Nephron (organoid): ENCODE data around the gene MLXIPL.

ENCODE experiments used
- H3K27ac Mint-ChIP-seq, 3 experiments: 2 replicates each; pipeline ENCODE4 v1.8.0; 2020; ENCODE audit warnings: mixed read lengths in 3 of 3, mild to moderate bottlenecking in 2 of 3, moderate library complexity in 1 of 3
- H3K27me3 Mint-ChIP-seq: 2 replicates; pipeline ENCODE4 v1.8.0; 2021; ENCODE audit warnings: low read depth, mild to moderate bottlenecking, moderate library complexity, mixed read lengths
- H3K36me3 Mint-ChIP-seq: 2 replicates; pipeline ENCODE4 v1.8.0; 2020; ENCODE audit warnings: low read depth, mixed read lengths
- H3K4me1 Mint-ChIP-seq: 2 replicates; pipeline ENCODE4 v1.8.0; 2020; ENCODE audit warnings: mixed read lengths
- H3K4me3 Mint-ChIP-seq, 3 experiments: 2 replicates each; pipeline ENCODE4 v1.8.0; 2020; ENCODE audit warnings: mild to moderate bottlenecking in 3 of 3, mixed read lengths in 3 of 3, moderate library complexity in 2 of 3
- H3K9me3 Mint-ChIP-seq: 2 replicates; pipeline ENCODE4 v1.8.0; 2020; ENCODE audit warnings: mixed read lengths
- TF ChIP-seq, protein P1 (sequence below), 3 experiments: fragments of 200-600 bp; sonication (generic); IDR thresholded peaks; one replicate each; pipeline ENCODE4 v1.5.0; 2021; ENCODE audit warnings: antibody characterized with exemption in 3 of 3; ENCODE audit not compliant: unreplicated experiment in 3 of 3

MLXIPL gene

DNA sequence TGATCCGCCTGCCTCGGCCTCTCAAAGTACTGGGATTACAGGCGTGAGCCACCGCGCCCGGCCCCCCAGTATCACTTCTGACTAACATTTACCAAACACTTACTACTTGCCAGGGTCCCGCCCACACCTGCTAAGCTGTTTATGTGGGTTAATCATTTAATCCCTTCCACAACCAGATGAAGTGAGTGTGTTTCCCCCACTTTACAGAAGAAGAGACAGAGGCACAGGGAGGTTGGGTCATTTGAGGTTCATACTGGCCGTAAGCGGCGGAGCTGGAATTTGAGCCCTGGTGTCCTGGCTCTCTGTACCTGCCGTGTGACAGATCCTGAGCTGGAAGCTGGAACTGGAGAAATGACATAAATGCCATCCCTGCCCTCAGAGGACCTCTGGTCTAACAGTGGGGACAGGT, 28.2 kb upstream of the MLXIPL start:
- Mint-ChIP-seq H3K4me3 (no peak overlapping the region), H3K27me3 (peaks cover 59% of the 10 kb centered on the region)

GRCh38 chr7:73650524-73650923, 26.2 kb upstream of the MLXIPL start:
- Mint-ChIP-seq H3K27ac (no peak overlapping the region), H3K9me3 (peaks cover 4% of the 10 kb centered on the region), H3K4me1 (no peaks in the 10 kb centered on the region), H3K4me3 (no peak overlapping the region), H3K36me3 (no peaks in the 10 kb centered on the region), H3K27me3 (peaks cover 79% of the 10 kb centered on the region)
- TF ChIP-seq, protein P1, sequence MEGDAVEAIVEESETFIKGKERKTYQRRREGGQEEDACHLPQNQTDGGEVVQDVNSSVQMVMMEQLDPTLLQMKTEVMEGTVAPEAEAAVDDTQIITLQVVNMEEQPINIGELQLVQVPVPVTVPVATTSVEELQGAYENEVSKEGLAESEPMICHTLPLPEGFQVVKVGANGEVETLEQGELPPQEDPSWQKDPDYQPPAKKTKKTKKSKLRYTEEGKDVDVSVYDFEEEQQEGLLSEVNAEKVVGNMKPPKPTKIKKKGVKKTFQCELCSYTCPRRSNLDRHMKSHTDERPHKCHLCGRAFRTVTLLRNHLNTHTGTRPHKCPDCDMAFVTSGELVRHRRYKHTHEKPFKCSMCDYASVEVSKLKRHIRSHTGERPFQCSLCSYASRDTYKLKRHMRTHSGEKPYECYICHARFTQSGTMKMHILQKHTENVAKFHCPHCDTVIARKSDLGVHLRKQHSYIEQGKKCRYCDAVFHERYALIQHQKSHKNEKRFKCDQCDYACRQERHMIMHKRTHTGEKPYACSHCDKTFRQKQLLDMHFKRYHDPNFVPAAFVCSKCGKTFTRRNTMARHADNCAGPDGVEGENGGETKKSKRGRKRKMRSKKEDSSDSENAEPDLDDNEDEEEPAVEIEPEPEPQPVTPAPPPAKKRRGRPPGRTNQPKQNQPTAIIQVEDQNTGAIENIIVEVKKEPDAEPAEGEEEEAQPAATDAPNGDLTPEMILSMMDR (IDR thresholded peaks at IDR 0.05; ENCODE audit: unreplicated experiment in 3 of 3) = no peak

More for the DNA sequence above, 28.2 kb upstream of the MLXIPL start:
- TF ChIP-seq, protein P1 (IDR thresholded peaks at IDR 0.05; ENCODE audit: unreplicated experiment in 3 of 3) = no peak
- Mint-ChIP-seq H3K9me3 (peaks cover 5% of the 10 kb centered on the region), H3K27ac (no peak overlapping the region), H3K36me3 (no peaks in the 10 kb centered on the region), H3K4me1 (no peaks in the 10 kb centered on the region)

- Mint-ChIP-seq H3K27ac (no peak overlapping the region), H3K36me3 (no peaks in the 10 kb centered on the region), H3K4me3 (peak overlapping the region; percentile 4 to 28 (median 26)), H3K9me3 (no peaks in the 10 kb centered on the region), H3K27me3 (peaks cover 83% of the 10 kb centered on the region), H3K4me1 (no peaks in the 10 kb centered on the region)
- TF ChIP-seq, protein P1 (IDR thresholded peaks at IDR 0.05; ENCODE audit: unreplicated experiment in 3 of 3) = no peak
Observed at GRCh38 chr7:73649576-73649975, 25.3 kb upstream of the MLXIPL start.

DNA sequence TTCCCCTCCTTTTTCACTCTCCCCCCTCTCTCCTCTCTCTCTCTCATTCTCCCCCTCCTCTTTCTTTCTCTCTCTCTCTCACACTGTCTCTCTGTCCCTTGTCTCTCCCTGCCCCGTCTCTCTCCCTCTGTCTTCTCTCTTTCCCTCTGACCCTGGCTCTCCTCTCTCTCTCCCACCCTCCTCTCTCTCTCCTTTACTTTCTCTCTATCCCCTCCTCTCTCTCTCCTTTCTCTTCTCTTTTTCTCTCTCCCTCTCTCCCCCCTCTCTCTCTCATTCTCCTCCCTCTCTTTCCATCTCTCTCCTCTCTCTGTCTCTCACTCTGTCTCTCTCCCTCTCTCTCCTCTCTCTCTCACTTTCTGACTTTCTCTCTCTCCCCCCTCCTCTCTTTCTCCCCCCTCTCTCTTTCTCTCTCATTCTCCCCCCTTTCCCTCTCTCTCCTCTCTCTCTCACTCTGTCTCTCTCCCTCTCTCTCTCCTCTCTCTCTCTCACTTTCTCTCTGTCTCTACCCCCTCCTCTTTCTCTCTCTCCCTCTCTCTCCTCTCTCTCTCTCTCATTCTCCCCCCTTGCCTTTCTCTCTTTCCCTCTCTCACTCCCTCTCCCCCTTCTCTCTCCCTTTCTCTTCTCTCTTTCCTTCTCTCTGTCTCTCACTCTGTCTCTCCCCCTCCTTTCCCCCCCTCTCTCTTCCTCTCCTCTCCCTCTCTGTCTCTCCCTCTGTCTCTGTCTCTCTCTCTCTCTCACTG, 24.4 kb upstream of the MLXIPL start:
- H3K4me3 Mint-ChIP-seq = peak overlapping the region; percentile 39 to 74 (median 73)
- H3K36me3 Mint-ChIP-seq = no peaks in the 10 kb centered on the region
- TF ChIP-seq, protein P1 (IDR thresholded peaks at IDR 0.05; ENCODE audit: unreplicated experiment in 3 of 3) = no peak
- no peaks in the 10 kb centered on the region for H3K9me3 Mint-ChIP-seq
- peaks cover 91% of the 10 kb centered on the region for H3K27me3 Mint-ChIP-seq
- no peaks in the 10 kb centered on the region for H3K4me1 Mint-ChIP-seq
- H3K27ac Mint-ChIP-seq = no peak overlapping the region

DNA sequence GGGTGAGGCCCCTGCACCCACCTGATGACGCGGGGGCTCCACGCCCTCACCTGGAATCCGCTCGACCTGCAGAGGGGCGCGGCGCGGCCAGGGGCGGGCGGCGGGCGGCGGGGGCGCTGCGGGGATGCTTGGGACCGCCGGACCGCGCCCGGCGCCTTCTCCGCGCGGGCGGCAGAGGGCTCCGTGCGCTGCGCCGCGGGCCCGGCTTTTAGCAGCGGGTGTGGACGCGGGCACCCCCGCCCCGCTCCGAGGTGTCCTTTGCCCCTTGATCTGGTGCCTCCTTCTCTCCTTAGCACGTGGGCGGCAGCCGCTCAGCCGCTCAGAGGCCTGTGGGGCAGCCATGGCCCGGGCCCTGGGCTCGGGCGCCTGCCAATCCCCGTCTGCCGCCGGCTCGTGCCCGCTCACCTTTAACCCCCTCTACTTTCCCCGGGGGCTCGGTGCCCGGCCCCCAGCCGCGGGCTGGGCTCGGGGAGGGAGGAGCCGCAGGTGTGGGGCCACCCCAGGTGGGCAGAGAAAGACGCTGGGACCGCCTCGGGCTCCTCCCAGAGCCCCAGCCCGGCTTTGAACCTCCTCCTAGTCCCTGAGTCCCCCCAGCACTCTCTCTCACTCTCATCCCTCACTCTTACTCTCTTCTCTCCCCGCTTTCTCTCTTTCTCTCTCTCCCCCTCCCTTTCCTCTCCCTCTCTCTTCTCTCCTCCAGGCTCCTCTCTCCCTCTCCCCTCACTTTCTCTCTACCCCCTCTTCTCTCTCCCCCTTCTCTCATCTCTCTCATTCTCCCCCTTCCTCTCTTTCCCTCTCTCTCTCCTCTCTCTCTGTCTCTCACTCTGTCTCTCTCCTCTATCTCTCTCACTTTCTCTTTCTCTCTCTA, 23.6 kb upstream of the MLXIPL start:
- no peaks in the 10 kb centered on the region for H3K9me3 Mint-ChIP-seq
- peaks cover 97% of the 10 kb centered on the region for H3K27me3 Mint-ChIP-seq
- TF ChIP-seq, protein P1 (IDR thresholded peaks at IDR 0.05; ENCODE audit: unreplicated experiment in 3 of 3) = peak in 1 of 3 experiments; percentile 7
- H3K36me3 Mint-ChIP-seq = no peaks in the 10 kb centered on the region
- no peak overlapping the region for H3K27ac Mint-ChIP-seq
- H3K4me3 Mint-ChIP-seq = peak overlapping the region; percentile 39 to 74 (median 73)
- H3K4me1 Mint-ChIP-seq = no peaks in the 10 kb centered on the region
